HL-60 (cell line): ENCODE data around the gene ITGA2B.
A peak's percentile ranks its signal among the peaks of the same experiment; 100 is the strongest.

Experiments
- DNase-seq, 2 experiments: peaks; one replicate each; pipeline ENCODE4 v3.0.0-alpha.2; 2010 to 2020; ENCODE audit warnings: low read depth in 1 of 2, low spot score in 1 of 2
- H3K27ac ChIP-seq: fragments of 250-450 bp; sonication (Bioruptor Pico); replicated peaks from 2 replicates; pipeline ENCODE4 v1.5.1; 2020; ENCODE audit warnings: mild to moderate bottlenecking, moderate library complexity
- H3K27me3 ChIP-seq: fragments of 250-450 bp; sonication (Bioruptor Pico); 2 replicates; pipeline ENCODE4 v1.5.1; 2021; ENCODE audit warnings: mild to moderate bottlenecking, moderate library complexity; ENCODE audit not compliant: insufficient read depth, poor library complexity, severe bottlenecking
- H3K4me3 ChIP-seq: replicated peaks from 2 replicates; pipeline ENCODE4 v1.5.1; 2011; ENCODE audit warnings: mild to moderate bottlenecking, control low read depth, low read length; ENCODE audit not compliant: insufficient read depth
- GABPA ChIP-seq: IDR thresholded peaks from 2 replicates; pipeline ENCODE4 v1.6.1; 2012; ENCODE audit warnings: low read depth
- POLR2AphosphoS5 ChIP-seq: IDR thresholded peaks from 2 replicates; pipeline ENCODE4 v1.6.1; 2012; ENCODE audit warnings: low read depth
- REST ChIP-seq: IDR thresholded peaks from 2 replicates; pipeline ENCODE4 v1.6.1; 2012; ENCODE audit warnings: low read depth; ENCODE audit not compliant: insufficient replicate concordance
- SPI1 ChIP-seq: IDR thresholded peaks from 2 replicates; pipeline ENCODE4 v1.6.1; 2012; ENCODE audit warnings: low read depth, mild to moderate bottlenecking, borderline replicate concordance
- TF ChIP-seq, protein P1 (sequence below): IDR thresholded peaks from one replicate; pipeline ENCODE4 v1.5.1; 2011; ENCODE audit warnings: low read length, control low read depth, inconsistent platforms; ENCODE audit not compliant: insufficient read depth

Gene ITGA2B

DNA sequence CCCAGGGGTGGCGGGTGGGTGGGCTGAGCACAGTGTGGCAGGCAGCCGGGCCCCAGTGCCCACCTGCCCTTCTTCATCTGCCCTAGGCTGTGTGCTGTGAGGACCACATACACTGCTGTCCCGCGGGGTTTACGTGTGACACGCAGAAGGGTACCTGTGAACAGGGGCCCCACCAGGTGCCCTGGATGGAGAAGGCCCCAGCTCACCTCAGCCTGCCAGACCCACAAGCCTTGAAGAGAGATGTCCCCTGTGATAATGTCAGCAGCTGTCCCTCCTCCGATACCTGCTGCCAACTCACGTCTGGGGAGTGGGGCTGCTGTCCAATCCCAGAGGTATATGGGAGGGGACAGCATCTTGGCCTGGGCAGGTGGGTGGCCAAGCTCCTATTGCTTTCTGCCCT, 38.0 kb downstream of the ITGA2B start:
- Histone ChIP-seq H3K27ac (no peak overlapping the region), H3K4me3 (no peak overlapping the region), H3K27me3 (peaks cover 16% of the 10 kb centered on the region)
- no peak for DNase-seq
- no peak for TF ChIP-seq REST
- TF ChIP-seq GABPA, result no peak
- no peak for TF ChIP-seq SPI1
- no peak for TF ChIP-seq POLR2AphosphoS5
- TF ChIP-seq, protein P1, sequence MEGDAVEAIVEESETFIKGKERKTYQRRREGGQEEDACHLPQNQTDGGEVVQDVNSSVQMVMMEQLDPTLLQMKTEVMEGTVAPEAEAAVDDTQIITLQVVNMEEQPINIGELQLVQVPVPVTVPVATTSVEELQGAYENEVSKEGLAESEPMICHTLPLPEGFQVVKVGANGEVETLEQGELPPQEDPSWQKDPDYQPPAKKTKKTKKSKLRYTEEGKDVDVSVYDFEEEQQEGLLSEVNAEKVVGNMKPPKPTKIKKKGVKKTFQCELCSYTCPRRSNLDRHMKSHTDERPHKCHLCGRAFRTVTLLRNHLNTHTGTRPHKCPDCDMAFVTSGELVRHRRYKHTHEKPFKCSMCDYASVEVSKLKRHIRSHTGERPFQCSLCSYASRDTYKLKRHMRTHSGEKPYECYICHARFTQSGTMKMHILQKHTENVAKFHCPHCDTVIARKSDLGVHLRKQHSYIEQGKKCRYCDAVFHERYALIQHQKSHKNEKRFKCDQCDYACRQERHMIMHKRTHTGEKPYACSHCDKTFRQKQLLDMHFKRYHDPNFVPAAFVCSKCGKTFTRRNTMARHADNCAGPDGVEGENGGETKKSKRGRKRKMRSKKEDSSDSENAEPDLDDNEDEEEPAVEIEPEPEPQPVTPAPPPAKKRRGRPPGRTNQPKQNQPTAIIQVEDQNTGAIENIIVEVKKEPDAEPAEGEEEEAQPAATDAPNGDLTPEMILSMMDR, result no peak

DNA sequence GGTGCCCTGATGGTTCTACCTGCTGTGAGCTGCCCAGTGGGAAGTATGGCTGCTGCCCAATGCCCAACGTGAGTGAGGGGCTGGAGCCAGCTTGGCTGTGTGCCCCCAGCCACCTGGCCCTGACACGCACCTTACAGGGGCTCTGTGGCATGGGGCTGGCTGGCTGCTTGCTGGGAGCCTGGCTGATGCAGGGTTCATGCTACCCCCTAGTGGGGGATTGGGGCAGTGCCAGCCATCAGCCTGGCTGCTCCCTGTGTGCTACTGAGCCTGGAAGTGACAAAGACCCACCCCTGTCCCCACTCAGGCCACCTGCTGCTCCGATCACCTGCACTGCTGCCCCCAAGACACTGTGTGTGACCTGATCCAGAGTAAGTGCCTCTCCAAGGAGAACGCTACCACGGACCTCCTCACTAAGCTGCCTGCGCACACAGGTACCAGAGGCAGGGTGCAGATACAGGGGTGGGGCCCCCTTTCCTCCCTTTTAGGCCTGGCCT, 38.7 kb downstream of the ITGA2B start:
- TF ChIP-seq, protein P1, result peak; percentile 99
- TF ChIP-seq GABPA (no peak), SPI1 (no peak), REST (no peak), POLR2AphosphoS5 (no peak)
- no peak overlapping the region for H3K27ac ChIP-seq

DNA sequence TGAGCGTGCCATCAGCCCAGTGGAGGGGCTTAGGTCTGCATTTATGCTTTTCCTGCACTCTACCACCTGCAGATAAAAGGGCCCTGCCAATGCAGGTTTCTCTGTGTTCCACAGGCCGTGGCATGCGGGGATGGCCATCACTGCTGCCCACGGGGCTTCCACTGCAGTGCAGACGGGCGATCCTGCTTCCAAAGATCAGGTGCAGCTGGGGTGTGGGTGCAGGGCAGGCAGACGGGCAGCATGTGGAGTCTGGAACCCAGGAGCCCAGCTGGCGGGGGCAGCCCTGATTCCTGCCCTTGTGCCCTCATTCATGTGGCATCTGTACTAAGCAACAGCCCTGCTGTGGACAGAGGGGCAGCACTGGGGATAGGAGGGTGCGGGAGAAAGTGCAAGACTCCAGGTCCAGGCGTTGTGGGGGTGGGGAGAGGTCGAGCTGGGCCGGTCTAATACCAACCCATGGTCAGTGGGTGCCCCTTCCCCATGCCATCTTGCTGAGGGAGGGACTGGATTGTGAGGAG, 39.8 kb downstream of the ITGA2B start:
- TF ChIP-seq GABPA (no peak), REST (no peak), SPI1 (no peak), POLR2AphosphoS5 (no peak)
- TF ChIP-seq, protein P1, result no peak

More for the DNA sequence above, 38.7 kb downstream of the ITGA2B start:
- Histone ChIP-seq H3K27me3 (peaks cover 10% of the 10 kb centered on the region), H3K4me3 (no peak overlapping the region)
- DNase-seq, result peak in 1 of 2 experiments; percentile 76

More for the DNA sequence above, 39.8 kb downstream of the ITGA2B start:
- no peaks in the 10 kb centered on the region for H3K27me3 ChIP-seq
- no peak overlapping the region for H3K27ac ChIP-seq
- DNase-seq, result no peak
- no peak overlapping the region for H3K4me3 ChIP-seq
